Esophagus muscularis mucosa (tissue), 4 donors: Measurements from ENCODE around the gene PSAP. TPM values are rescaled to one million over a fixed set of nuclear protein-coding genes. Genes with fewer than 3 reads are reported as not detected.

Source experiments
- DNase-seq: peaks from one replicate; pipeline ENCODE4 v3.0.0-alpha.2; 2017; ENCODE audit errors: extremely low spot score
- H3K27ac ChIP-seq, 4 donors: fragments of 200-600 bp; sonication (generic); replicated peaks in 1 of 4; 1 replicate in 3 of 4; 2 replicates in 1 of 4; pipeline ENCODE4 v1.5.1; 2016 to 2019; ENCODE audit warnings: mild to moderate bottlenecking in 1 of 4
- H3K27me3 ChIP-seq, 4 donors: fragments of 200-600 bp; sonication (generic); one replicate each; pipeline versions ENCODE4 v1.5.1 to v1.6.0; 2016 to 2019
- H3K36me3 ChIP-seq, 4 donors: fragments of 200-600 bp; sonication (generic); one replicate each; pipeline ENCODE4 v1.5.1; 2016 to 2019
- H3K4me1 ChIP-seq, 4 donors: fragments of 200-600 bp; sonication (generic); one replicate each; pipeline ENCODE4 v1.5.1; 2016 to 2019
- H3K4me3 ChIP-seq, 4 donors: fragments of 200-600 bp; sonication (generic); 1 replicate in 2 of 4; 2 replicates in 2 of 4; pipeline ENCODE4 v1.5.1; 2016 to 2019; ENCODE audit warnings: mild to moderate bottlenecking in 4 of 4, moderate library complexity in 1 of 4
- H3K9me3 ChIP-seq, 4 donors: fragments of 200-600 bp; sonication (generic); 1 replicate in 3 of 4; 2 replicates in 1 of 4; pipeline ENCODE4 v1.5.1; 2016 to 2019
- EP300 ChIP-seq: sonication (generic); formaldehyde crosslinking; IDR thresholded peaks from one replicate; pipeline ENCODE4 v1.6.1; 2017; ENCODE audit warnings: antibody characterized with exemption
- POLR2A ChIP-seq: fragments of 450-650 bp; IDR thresholded peaks from one replicate; pipeline ENCODE4 v1.6.1; 2017; ENCODE audit warnings: antibody characterized with exemption, moderate library complexity, mild to moderate bottlenecking, low read depth
- POLR2AphosphoS5 ChIP-seq, 2 donors: sonication (generic); formaldehyde crosslinking; IDR thresholded peaks; one replicate each; pipeline ENCODE4 v1.6.1; 2017; ENCODE audit warnings: antibody characterized with exemption in 2 of 2
- WGBS: methylation state at CpG from one replicate; pipeline ENCODE4 v1.1.5; 2018; 5-methylcytosine and 5-hydroxymethylcytosine counted together
- intact Hi-C: fragments of 100-400 bp; cut with DNase I; formaldehyde crosslinking; loops from one replicate; pipeline ENCODE4 v1.15.1; 2023
- total RNA-seq, 4 donors: library from RNA; depleted of rRNA; stranded (reverse); fragments of >200 nt; gene quantifications; one replicate each; pipeline versions ENCODE4 v1.1.0 to v1.2.1, GENCODE V29; 2016
- TF ChIP-seq, protein P1 (sequence below), 3 experiments: fragments of 200-600 bp in 2 of 3; fragments of 450-650 bp in 1 of 3; sonication (generic) in 2 of 3; IDR thresholded peaks; one replicate each; pipeline ENCODE4 v1.5.1; 2017 to 2019; ENCODE audit warnings: antibody characterized with exemption in 3 of 3, mild to moderate bottlenecking in 2 of 3, moderate library complexity in 1 of 3

Gene PSAP
- total RNA-seq, 4 donors from 2014 or later = 537 to 740 (median 698) TPM

DNA sequence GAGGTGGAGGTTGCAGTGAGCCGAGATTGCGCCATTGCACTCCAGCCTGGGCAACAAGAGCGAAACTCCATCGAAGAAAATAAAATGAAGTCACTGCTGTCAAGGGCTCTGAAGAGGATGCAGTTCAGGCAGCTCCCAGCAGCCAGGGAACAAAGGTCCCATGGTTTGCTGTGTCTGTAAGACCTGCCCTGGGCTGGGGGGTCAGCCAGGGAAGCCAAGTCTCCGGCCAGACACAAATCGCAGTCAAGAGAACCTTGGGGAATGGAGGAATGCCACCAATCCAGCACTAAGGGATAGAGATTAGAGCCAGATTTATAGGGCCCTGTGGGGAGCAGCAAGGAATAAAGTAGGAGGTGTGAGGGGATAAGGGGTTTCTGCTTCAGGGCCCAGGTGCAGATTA, 48.8 kb downstream of the PSAP start:
- no peak overlapping the region for H3K27ac ChIP-seq
- no peaks in the 10 kb centered on the region for H3K27me3 ChIP-seq
- H3K36me3 ChIP-seq = no peaks in the 10 kb centered on the region
- H3K9me3 ChIP-seq = no peaks in the 10 kb centered on the region
- TF ChIP-seq POLR2A = no peak
- TF ChIP-seq POLR2AphosphoS5 (IDR thresholded peaks at IDR 0.05) = no peak
- TF ChIP-seq, protein P1, sequence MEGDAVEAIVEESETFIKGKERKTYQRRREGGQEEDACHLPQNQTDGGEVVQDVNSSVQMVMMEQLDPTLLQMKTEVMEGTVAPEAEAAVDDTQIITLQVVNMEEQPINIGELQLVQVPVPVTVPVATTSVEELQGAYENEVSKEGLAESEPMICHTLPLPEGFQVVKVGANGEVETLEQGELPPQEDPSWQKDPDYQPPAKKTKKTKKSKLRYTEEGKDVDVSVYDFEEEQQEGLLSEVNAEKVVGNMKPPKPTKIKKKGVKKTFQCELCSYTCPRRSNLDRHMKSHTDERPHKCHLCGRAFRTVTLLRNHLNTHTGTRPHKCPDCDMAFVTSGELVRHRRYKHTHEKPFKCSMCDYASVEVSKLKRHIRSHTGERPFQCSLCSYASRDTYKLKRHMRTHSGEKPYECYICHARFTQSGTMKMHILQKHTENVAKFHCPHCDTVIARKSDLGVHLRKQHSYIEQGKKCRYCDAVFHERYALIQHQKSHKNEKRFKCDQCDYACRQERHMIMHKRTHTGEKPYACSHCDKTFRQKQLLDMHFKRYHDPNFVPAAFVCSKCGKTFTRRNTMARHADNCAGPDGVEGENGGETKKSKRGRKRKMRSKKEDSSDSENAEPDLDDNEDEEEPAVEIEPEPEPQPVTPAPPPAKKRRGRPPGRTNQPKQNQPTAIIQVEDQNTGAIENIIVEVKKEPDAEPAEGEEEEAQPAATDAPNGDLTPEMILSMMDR (IDR thresholded peaks at IDR 0.05) = no peak
- no peak for TF ChIP-seq EP300
- intact Hi-C loops = no loop called here
- 91% methylated on average over 6 of the region's 6 CpGs for WGBS
- no peak overlapping the region for H3K4me3 ChIP-seq
- no peak for DNase-seq
- H3K4me1 ChIP-seq = peaks cover 0 to 9% (median 3%) of the 10 kb centered on the region in 4 donors

DNA sequence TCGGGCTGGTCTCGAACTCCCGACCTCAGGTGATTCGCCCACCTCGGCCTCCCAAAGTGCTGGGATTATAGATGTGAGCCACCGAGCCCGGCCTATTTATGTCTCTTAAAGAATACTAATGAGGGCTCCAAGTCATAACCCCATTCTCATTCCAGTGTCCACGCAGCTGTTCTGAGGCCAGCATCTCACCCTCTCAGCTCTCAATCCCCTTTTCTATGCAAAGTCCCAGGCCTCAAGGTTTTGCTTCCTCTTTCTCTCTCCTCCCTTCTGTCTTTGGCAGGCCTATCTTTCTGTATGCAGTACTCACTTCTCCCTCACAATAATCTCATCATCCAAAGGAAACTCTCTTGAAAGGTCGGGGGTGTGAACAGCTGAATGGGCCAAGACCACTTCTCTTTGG, 49.7 kb downstream of the PSAP start:
- DNase-seq = no peak
- TF ChIP-seq POLR2A (no peak), POLR2AphosphoS5 (IDR thresholded peaks at IDR 0.05) (no peak), EP300 (no peak)
- TF ChIP-seq, protein P1 (IDR thresholded peaks at IDR 0.05) = no peak
- Histone ChIP-seq H3K27me3 (no peaks in the 10 kb centered on the region), H3K36me3 (no peaks in the 10 kb centered on the region), H3K4me1 (peaks cover 0 to 9% (median 3%) of the 10 kb centered on the region in 4 donors), H3K4me3 (no peak overlapping the region), H3K27ac (no peak overlapping the region), H3K9me3 (no peaks in the 10 kb centered on the region)
- 91% methylated on average over 9 of the region's 9 CpGs for WGBS
- intact Hi-C loops = no loop called here

DNA sequence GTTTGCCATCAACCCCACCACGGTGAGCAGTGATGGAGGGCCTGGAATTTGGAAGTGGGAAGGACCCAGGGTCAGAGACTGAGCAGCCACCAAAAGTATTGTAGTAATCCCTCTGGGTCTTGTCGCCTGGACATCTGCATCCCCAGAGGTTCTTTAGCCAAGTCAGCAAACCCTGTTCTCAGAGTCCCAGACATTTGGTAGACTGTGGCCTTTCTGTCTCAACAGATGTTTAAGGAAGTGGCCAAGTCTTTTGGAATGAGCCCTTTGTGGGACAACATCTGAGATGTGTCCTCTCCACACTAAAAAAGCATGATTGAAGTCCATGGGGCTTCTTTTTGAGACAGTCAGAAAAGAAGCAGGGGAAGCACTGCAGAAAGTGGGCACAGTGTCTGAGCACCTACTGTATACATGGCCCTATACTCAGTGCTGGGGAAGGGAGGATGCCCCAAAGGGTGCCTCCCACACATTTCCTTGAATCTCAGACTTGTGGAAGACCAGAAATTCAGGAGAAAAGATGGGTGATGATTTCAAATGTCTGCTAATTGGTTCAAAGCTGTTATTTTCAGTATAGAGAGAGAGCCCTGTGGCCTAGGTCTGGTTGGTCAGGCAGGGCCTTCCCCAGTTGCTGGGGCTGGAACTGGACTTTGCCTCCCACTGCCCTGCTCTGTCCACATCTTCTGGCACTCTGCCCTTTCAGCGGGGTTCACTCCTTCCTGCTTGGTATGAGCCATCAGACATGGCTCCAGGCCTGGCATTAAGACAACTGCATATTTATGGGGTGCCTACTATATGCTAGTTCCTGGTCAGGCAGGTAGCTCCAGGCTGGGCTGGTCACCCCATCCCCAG, 51.2 kb downstream of the PSAP start:
- H3K27ac ChIP-seq = no peak overlapping the region
- TF ChIP-seq POLR2A (no peak), POLR2AphosphoS5 (IDR thresholded peaks at IDR 0.05) (no peak), EP300 (no peak)
- TF ChIP-seq, protein P1 (IDR thresholded peaks at IDR 0.05) = no peak
- H3K4me1 ChIP-seq = no peaks in the 10 kb centered on the region
- H3K4me3 ChIP-seq = no peak overlapping the region
- WGBS = 60% methylated on average over 2 of the region's 3 CpGs
- H3K9me3 ChIP-seq = no peaks in the 10 kb centered on the region
- no peaks in the 10 kb centered on the region for H3K27me3 ChIP-seq
- intact Hi-C loops = no loop called here
- no peak for DNase-seq
- H3K36me3 ChIP-seq = no peaks in the 10 kb centered on the region

DNA sequence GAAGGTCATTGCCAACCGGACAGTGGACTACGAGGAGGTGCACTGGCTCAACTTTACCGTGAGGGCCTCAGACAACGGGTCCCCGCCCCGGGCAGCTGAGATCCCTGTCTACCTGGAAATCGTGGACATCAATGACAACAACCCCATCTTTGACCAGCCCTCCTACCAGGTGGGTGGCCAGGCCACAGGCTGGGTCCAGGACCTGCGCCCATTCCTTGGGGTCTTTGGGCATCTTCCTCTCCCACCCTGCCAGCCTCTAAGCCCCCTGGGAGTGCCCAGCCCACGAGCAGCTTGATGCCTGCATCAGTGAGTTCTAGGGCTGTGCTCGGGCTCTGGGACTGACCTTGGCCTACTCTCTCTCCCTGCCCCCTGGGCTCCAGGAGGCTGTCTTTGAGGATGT, 51.9 kb downstream of the PSAP start:
- intact Hi-C loops = no loop called here
- WGBS = 85% methylated on average over 9 of the region's 10 CpGs
- Histone ChIP-seq H3K36me3 (no peaks in the 10 kb centered on the region), H3K4me3 (no peak overlapping the region), H3K27ac (no peak overlapping the region), H3K27me3 (no peaks in the 10 kb centered on the region), H3K4me1 (no peaks in the 10 kb centered on the region), H3K9me3 (no peaks in the 10 kb centered on the region)
- DNase-seq = no peak
- TF ChIP-seq POLR2AphosphoS5 (IDR thresholded peaks at IDR 0.05) (no peak), EP300 (no peak)

DNA sequence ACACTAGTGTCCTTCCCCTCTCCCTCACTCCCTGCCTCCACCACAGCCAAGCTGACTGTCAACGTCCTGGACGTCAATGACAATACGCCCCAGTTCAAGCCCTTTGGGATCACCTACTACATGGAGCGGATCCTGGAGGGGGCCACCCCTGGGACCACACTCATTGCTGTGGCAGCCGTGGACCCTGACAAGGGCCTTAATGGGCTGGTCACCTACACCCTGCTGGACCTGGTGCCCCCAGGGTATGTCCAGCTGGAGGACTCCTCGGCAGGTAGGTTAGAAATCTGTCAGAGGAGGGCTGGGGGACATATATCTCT, 52.8 kb downstream of the PSAP start:
- no peak for TF ChIP-seq POLR2AphosphoS5 (IDR thresholded peaks at IDR 0.05)
- TF ChIP-seq EP300 = no peak
- no peaks in the 10 kb centered on the region for H3K9me3 ChIP-seq
- no peaks in the 10 kb centered on the region for H3K4me1 ChIP-seq
- intact Hi-C loops = no loop called here
- no peak overlapping the region for H3K27ac ChIP-seq
- no CpG with 5 or more reads among the region's 6 CpGs for WGBS
- H3K4me3 ChIP-seq = no peak overlapping the region
- H3K36me3 ChIP-seq = no peaks in the 10 kb centered on the region
- no peaks in the 10 kb centered on the region for H3K27me3 ChIP-seq
- no peak for DNase-seq
